Measurements from ENCODE around the gene ELAPOR1. TPM values are rescaled to one million over a fixed set of nuclear protein-coding genes. Genes with fewer than 3 reads are reported as not detected.

ELAPOR1 gene
- total RNA-seq, 1 experiment from 2014 or later = 0.75 TPM

DNA sequence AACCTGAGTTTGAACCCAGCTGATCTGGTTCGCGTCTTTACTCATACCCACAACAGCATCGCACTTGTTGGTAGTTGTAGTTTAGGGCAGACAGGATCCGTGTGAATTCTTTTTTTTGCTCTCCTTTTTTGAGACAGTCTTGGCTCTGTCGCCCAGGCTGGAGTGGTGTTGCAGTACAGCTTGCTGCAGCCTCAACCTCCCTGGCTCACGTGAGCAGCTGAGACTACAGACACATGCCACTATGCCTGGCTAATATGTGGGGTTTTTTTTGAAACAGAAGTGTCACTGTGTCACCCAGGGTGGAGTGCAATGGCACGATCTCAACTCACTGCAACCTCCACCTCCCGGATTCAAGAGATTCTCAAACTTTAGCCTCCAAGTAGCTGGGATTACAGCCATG, 46.0 kb upstream of the ELAPOR1 start:
- no peaks in the 10 kb centered on the region for H3K27me3 ChIP-seq (replicated peaks; ENCODE audit: control insufficient read depth, insufficient read depth, low read length)
- Mint-ChIP-seq H3K4me1 (ENCODE audit: low read depth, unreplicated experiment) (no peaks in the 10 kb centered on the region), H3K27me3 (ENCODE audit: insufficient read depth, unreplicated experiment) (no peaks in the 10 kb centered on the region), H3K36me3 (ENCODE audit: insufficient read depth, unreplicated experiment) (peaks cover 7% of the 10 kb centered on the region), H3K9me3 (ENCODE audit: unreplicated experiment) (no peaks in the 10 kb centered on the region), H3K27ac (ENCODE audit: unreplicated experiment) (no peak overlapping the region), H3K4me3 (ENCODE audit: unreplicated experiment) (no peak overlapping the region)
- intact Hi-C loops (cut with micrococcal nuclease; ENCODE audit: unreplicated experiment) = no loop called here
- H3K9me3 ChIP-seq = no peaks in the 10 kb centered on the region
- H3K36me3 ChIP-seq (ENCODE audit: control insufficient read depth, insufficient read depth, low read length) = no peaks in the 10 kb centered on the region
- ChIA-PET POLR2A (no interaction called here), CTCF (no interaction called here)
- no peak overlapping the region for H3K4me3 ChIP-seq (ENCODE audit: low read depth, low read length)
- peaks cover 3% of the 10 kb centered on the region; the same call in 1 of the 2 replicates for H3K4me1 ChIP-seq
- no TSS peak for BruUV-seq (replicated peaks)
- no peak for DNase-seq
- TF ChIP-seq, protein P1, sequence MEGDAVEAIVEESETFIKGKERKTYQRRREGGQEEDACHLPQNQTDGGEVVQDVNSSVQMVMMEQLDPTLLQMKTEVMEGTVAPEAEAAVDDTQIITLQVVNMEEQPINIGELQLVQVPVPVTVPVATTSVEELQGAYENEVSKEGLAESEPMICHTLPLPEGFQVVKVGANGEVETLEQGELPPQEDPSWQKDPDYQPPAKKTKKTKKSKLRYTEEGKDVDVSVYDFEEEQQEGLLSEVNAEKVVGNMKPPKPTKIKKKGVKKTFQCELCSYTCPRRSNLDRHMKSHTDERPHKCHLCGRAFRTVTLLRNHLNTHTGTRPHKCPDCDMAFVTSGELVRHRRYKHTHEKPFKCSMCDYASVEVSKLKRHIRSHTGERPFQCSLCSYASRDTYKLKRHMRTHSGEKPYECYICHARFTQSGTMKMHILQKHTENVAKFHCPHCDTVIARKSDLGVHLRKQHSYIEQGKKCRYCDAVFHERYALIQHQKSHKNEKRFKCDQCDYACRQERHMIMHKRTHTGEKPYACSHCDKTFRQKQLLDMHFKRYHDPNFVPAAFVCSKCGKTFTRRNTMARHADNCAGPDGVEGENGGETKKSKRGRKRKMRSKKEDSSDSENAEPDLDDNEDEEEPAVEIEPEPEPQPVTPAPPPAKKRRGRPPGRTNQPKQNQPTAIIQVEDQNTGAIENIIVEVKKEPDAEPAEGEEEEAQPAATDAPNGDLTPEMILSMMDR (IDR thresholded peaks at IDR 0.05; ENCODE audit: insufficient read depth in 1 of 2, low read depth in 1 of 2, low read length in 1 of 2, severe bottlenecking in 1 of 2, unreplicated experiment in 1 of 2) = no peak

DNA sequence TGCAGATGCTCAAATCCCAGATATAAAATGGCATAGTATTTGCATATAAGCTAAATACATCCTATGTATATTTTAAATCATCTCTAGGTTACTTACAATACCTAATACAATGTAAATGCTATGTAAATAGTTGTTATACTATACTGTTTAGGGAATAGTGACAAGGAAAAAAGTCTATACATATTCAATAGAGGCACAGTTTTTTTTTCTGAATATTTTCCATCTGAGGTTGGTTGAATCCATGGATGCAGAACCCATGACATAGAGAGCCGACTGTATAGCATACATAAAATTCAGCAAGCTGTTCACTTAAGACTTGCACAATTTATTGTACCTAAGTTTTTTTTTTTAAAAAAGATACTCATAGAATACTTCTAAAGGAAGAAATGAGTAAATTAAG, 44.6 kb upstream of the ELAPOR1 start:
- Histone ChIP-seq H3K27me3 (replicated peaks; ENCODE audit: control insufficient read depth, insufficient read depth, low read length) (no peaks in the 10 kb centered on the region), H3K4me3 (ENCODE audit: low read depth, low read length) (no peak overlapping the region), H3K4me1 (peaks cover 3% of the 10 kb centered on the region; the same call in 1 of the 2 replicates), H3K9me3 (no peaks in the 10 kb centered on the region), H3K36me3 (ENCODE audit: control insufficient read depth, insufficient read depth, low read length) (no peaks in the 10 kb centered on the region)
- ChIA-PET POLR2A (interaction anchor here (0.8 kb wide), 1 partner anchor 28 kb away, joined by 3 read pairs; the partner anchor contains the start of gene WDR47), CTCF (no interaction called here)
- Mint-ChIP-seq H3K36me3 (ENCODE audit: insufficient read depth, unreplicated experiment) (peaks cover 7% of the 10 kb centered on the region), H3K27me3 (ENCODE audit: insufficient read depth, unreplicated experiment) (no peaks in the 10 kb centered on the region), H3K4me1 (ENCODE audit: low read depth, unreplicated experiment) (no peaks in the 10 kb centered on the region), H3K9me3 (ENCODE audit: unreplicated experiment) (no peaks in the 10 kb centered on the region), H3K27ac (ENCODE audit: unreplicated experiment) (no peak overlapping the region), H3K4me3 (ENCODE audit: unreplicated experiment) (no peak overlapping the region)
- BruUV-seq (replicated peaks) = no TSS peak
- DNase-seq = no peak
- intact Hi-C loops (cut with micrococcal nuclease; ENCODE audit: unreplicated experiment) = no loop called here
- TF ChIP-seq, protein P1 (IDR thresholded peaks at IDR 0.05; ENCODE audit: insufficient read depth in 1 of 2, low read depth in 1 of 2, low read length in 1 of 2, severe bottlenecking in 1 of 2, unreplicated experiment in 1 of 2) = no peak

DNA sequence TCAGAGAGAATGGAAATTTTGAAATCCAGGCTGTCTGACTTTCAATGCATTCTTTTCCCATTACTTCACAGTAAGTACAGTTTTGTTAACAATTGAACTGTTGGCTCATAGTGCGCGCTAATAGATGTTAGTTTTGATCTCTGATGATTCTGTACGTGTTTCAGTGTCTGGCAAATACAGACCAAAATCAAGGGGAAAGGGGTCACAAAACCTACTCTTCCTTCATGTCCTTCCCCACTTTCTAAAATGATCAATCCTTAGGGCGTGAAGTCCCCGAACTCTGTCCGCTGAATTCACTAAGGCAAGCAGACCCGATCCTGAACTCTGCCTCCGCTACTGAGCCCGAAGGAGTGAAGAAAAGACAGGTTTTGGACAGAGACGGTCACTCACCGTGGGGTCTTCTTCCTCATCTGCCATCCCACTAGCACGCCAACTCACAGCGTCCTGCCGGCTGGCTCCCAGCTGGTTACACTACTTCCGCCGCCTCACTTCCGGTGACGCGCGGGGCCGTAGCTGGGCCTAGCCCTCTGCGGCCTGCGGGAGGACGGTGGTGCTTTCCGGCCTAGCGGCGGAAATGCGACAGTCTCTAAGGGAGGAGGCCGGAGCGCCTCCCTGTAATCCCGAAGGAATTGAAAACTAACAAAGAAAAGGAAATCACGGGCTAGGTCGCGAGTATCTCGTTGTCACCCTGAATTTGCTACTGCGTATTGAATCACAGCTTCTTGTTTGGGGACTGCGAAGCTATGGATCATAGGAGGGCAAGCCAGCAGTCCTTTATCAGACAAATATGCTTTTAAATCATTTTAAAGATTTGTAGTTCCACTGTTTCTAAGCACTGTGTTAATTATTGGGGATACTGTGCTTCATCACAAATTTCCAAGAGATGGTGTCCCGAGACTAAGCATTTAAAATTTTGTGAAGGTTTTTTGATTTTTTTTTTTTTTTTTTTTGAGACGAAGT, 38.1 kb upstream of the ELAPOR1 start, which contains the start of gene TAF13:
Gene TAF13, minus strand, starts transcription at position 473 of the 960 bp plus-strand sequence. Its CDS starts 56 bp downstream, at position 417.
- Histone ChIP-seq H3K36me3 (ENCODE audit: control insufficient read depth, insufficient read depth, low read length) (no peaks in the 10 kb centered on the region), H3K27me3 (replicated peaks; ENCODE audit: control insufficient read depth, insufficient read depth, low read length) (no peaks in the 10 kb centered on the region), H3K9me3 (no peaks in the 10 kb centered on the region), H3K4me1 (peaks cover under 1% of the 10 kb centered on the region; the same call in 1 of the 2 replicates), H3K4me3 (ENCODE audit: low read depth, low read length) (peak within 1 kb of the TSS; percentile 71)
- POLR2A ChIA-PET = interaction anchor here (1.0 to 1.2 kb wide), 4 partner anchors 15 to 59 kb away, joined by 5 to 12 read pairs (median 10); partner anchors contain the start of genes TMEM167B and WDR47
- H3K4me1 Mint-ChIP-seq (ENCODE audit: low read depth, unreplicated experiment) = no peaks in the 10 kb centered on the region
- H3K27me3 Mint-ChIP-seq (ENCODE audit: insufficient read depth, unreplicated experiment) = no peaks in the 10 kb centered on the region
- TSS peak; percentile 88 for BruUV-seq (replicated peaks)
- no peaks in the 10 kb centered on the region for H3K9me3 Mint-ChIP-seq (ENCODE audit: unreplicated experiment)
- peak within 1 kb of the TSS; percentile 97 for H3K27ac Mint-ChIP-seq (ENCODE audit: unreplicated experiment)
- TF ChIP-seq, protein P1 (IDR thresholded peaks at IDR 0.05; ENCODE audit: insufficient read depth in 1 of 2, low read depth in 1 of 2, low read length in 1 of 2, severe bottlenecking in 1 of 2, unreplicated experiment in 1 of 2) = no peak
- peaks cover 8% of the 10 kb centered on the region for H3K36me3 Mint-ChIP-seq (ENCODE audit: insufficient read depth, unreplicated experiment)
- CTCF ChIA-PET = interaction anchor here (0.7 to 0.8 kb wide), 3 partner anchors 13 to 128 kb away, joined by 3 to 6 read pairs (median 6); no protein-coding TSS in a partner anchor
- peak within 1 kb of the TSS; percentile 95 for H3K4me3 Mint-ChIP-seq (ENCODE audit: unreplicated experiment)
- intact Hi-C loops (cut with micrococcal nuclease; ENCODE audit: unreplicated experiment) = loop anchor here (2.0 kb wide), 1 partner anchor 35 kb away; no protein-coding TSS in a partner anchor
- DNase-seq = peak; percentile 89 to 91
